Rectal smooth muscle tissue (tissue), 1 donor: ENCODE data around the gene LAMB3.

ENCODE experiments used
- H3K27ac ChIP-seq: one replicate; pipeline ENCODE4 v1.7.0; 2013; ENCODE audit warnings: low read depth, low read length, inconsistent platforms
- H3K27me3 ChIP-seq: one replicate; pipeline ENCODE4 v1.7.0; 2013; ENCODE audit warnings: low read length; ENCODE audit not compliant: control insufficient read depth, insufficient read depth
- H3K36me3 ChIP-seq: one replicate; pipeline ENCODE4 v1.7.0; 2013; ENCODE audit warnings: low read length; ENCODE audit not compliant: control insufficient read depth, insufficient read depth
- H3K4me1 ChIP-seq: one replicate; pipeline ENCODE4 v1.7.0; 2013; ENCODE audit warnings: low read length; ENCODE audit not compliant: control insufficient read depth, insufficient read depth
- H3K4me3 ChIP-seq: one replicate; pipeline ENCODE4 v1.7.0; 2013; ENCODE audit warnings: low read length
- H3K9ac ChIP-seq: one replicate; pipeline ENCODE4 v1.7.0; 2013; ENCODE audit warnings: low read length

LAMB3 gene

DNA sequence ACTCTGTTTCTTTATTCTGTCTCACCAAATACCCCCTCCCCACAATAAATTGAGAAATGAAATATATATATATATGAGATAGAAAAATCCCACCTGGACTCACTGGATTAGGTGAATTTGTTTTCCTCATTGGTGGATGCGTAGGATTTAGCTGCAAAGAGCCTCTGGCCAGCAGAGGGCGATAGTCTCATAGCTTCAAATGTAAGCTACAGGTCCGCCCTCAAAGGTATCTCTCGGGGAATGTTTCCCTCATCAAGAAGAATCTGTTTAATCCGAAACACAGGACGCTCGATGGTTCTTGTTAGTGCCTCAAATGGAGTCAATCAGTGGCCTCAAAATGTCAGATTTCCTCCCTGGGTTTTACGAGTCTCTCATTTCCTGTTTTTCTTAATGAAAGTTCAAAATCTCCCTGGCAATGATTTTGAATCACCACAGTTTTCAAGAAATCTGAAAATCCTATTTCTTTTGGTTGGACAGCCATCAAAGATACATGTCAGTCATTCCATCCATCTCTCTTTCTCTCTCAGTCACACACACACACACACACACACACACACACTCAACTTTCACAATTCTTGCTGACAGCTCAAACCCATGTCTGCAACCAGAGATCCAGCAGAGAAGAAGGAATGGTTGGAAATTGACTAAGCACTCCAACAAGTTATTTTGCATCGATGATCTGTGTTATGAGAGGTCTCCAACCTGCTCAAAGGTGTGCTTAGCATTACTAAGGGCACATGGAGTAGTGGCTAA lies 82.6 kb downstream of the LAMB3 start:
- H3K36me3 ChIP-seq: no peaks in the 10 kb centered on the region
- H3K4me1 ChIP-seq: no peaks in the 10 kb centered on the region
- no peak overlapping the region for H3K9ac ChIP-seq
- no peak overlapping the region for H3K27ac ChIP-seq
- H3K4me3 ChIP-seq: no peak overlapping the region
- H3K27me3 ChIP-seq: no peaks in the 10 kb centered on the region

- Histone ChIP-seq H3K27me3 (no peaks in the 10 kb centered on the region), H3K27ac (no peak overlapping the region), H3K9ac (no peak overlapping the region), H3K4me1 (no peaks in the 10 kb centered on the region), H3K4me3 (no peak overlapping the region), H3K36me3 (no peaks in the 10 kb centered on the region)
These were observed 84.5 kb downstream of the LAMB3 start for GRCh38 chr1:209567698-209568175.

- Histone ChIP-seq H3K27me3 (no peaks in the 10 kb centered on the region), H3K4me1 (no peaks in the 10 kb centered on the region), H3K36me3 (no peaks in the 10 kb centered on the region), H3K9ac (no peak overlapping the region), H3K27ac (no peak overlapping the region), H3K4me3 (no peak overlapping the region)
These were observed 86.2 kb downstream of the LAMB3 start for GRCh38 chr1:209565759-209566678.
